Activated CD8-positive, alpha-beta T cell treated with anti-CD3 and anti-CD28 coated beads for 36 hours (primary cell): ENCODE results near the gene UHRF1. TPM values are rescaled to one million over a fixed set of nuclear protein-coding genes. Genes with fewer than 3 reads are reported as not detected.

Source experiments
- ATAC-seq: fragments of 200-7000 bp; cut with Tn5 transposase; one replicate; pipeline ENCODE4 v1.10.0; 2021; ENCODE audit warnings: mild to moderate bottlenecking, moderate library complexity
- CTCF ChIA-PET: fragments of 350-600 bp; sonication (Branson Sonifier 250); formaldehyde crosslinking; loops from one replicate; lab custom pipeline; 2021; ENCODE audit warnings: antibody characterized with exemption; lab: Charles Lee
- POLR2A ChIA-PET: fragments of 350-600 bp; sonication (Branson Sonifier 250); formaldehyde crosslinking; loops from one replicate; lab custom pipeline; 2021; ENCODE audit warnings: antibody characterized with exemption; lab: Charles Lee
- DNase-seq: peaks from one replicate; pipeline ENCODE4 v3.0.0-alpha.2; 2020
- H3K27ac Mint-ChIP-seq: one replicate; pipeline ENCODE4 v1.8.0; 2021; ENCODE audit warnings: mild to moderate bottlenecking, mixed read lengths
- H3K27me3 Mint-ChIP-seq: one replicate; pipeline ENCODE4 v1.8.0; 2021; ENCODE audit warnings: mixed read lengths
- H3K36me3 Mint-ChIP-seq: one replicate; pipeline ENCODE4 v1.8.0; 2021; ENCODE audit warnings: low read depth, mixed read lengths
- H3K4me1 Mint-ChIP-seq: one replicate; pipeline ENCODE4 v1.8.0; 2021; ENCODE audit warnings: low read depth, mixed read lengths
- H3K4me3 Mint-ChIP-seq: one replicate; pipeline ENCODE4 v1.8.0; 2021; ENCODE audit warnings: mild to moderate bottlenecking, moderate library complexity, mixed read lengths
- H3K9me3 Mint-ChIP-seq: one replicate; pipeline ENCODE4 v1.8.0; 2021; ENCODE audit warnings: mixed read lengths
- intact Hi-C: fragments of 100-400 bp; cut with micrococcal nuclease; formaldehyde crosslinking; loops from one replicate; pipeline ENCODE4 v1.10.0; 2022
- total RNA-seq, 2 experiments: library from RNA; stranded (reverse); gene quantifications; one replicate each; pipeline ENCODE4 v1.2.3, GENCODE V29; 2021
- TF ChIP-seq, protein P1 (sequence below): fragments of 200-600 bp; IDR thresholded peaks from one replicate; pipeline ENCODE4 v1.8.0; 2022; ENCODE audit warnings: antibody characterized with exemption, mild to moderate bottlenecking

The UHRF1 gene
- total RNA-seq, 2 experiments from 2014 or later: 173 to 175 TPM

- Mint-ChIP-seq H3K36me3 (no peaks in the 10 kb centered on the region), H3K27ac (peak within 1 kb of the TSS; percentile 59), H3K9me3 (no peaks in the 10 kb centered on the region), H3K27me3 (peaks cover 2% of the 10 kb centered on the region), H3K4me1 (peaks cover 15% of the 10 kb centered on the region), H3K4me3 (peak within 1 kb of the TSS; percentile 75)
- TF ChIP-seq, protein P1, sequence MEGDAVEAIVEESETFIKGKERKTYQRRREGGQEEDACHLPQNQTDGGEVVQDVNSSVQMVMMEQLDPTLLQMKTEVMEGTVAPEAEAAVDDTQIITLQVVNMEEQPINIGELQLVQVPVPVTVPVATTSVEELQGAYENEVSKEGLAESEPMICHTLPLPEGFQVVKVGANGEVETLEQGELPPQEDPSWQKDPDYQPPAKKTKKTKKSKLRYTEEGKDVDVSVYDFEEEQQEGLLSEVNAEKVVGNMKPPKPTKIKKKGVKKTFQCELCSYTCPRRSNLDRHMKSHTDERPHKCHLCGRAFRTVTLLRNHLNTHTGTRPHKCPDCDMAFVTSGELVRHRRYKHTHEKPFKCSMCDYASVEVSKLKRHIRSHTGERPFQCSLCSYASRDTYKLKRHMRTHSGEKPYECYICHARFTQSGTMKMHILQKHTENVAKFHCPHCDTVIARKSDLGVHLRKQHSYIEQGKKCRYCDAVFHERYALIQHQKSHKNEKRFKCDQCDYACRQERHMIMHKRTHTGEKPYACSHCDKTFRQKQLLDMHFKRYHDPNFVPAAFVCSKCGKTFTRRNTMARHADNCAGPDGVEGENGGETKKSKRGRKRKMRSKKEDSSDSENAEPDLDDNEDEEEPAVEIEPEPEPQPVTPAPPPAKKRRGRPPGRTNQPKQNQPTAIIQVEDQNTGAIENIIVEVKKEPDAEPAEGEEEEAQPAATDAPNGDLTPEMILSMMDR: no peak
- intact Hi-C loops: no loop called here
- ATAC-seq (peak; percentile 95), DNase-seq (peak; percentile 97)
- CTCF ChIA-PET: interaction anchor here (1.1 to 8.5 kb wide), 9 partner anchors 17 to 164 kb away, joined by 3 to 110 read pairs (median 5); partner anchors contain the start of gene TICAM1
- POLR2A ChIA-PET: interaction anchor here (0.6 to 8.6 kb wide), 8 partner anchors 12 to 213 kb away, joined by 3 to 82 read pairs (median 3); no protein-coding TSS in a partner anchor
Measured at GRCh38 chr19:4867534-4868285, 41.6 kb upstream of the UHRF1 start, which contains the start of gene PLIN3. Gene PLIN3 (minus strand): TSS chr19:4867667. CDS start chr19:4861394, 6,273 bp downstream.

DNA sequence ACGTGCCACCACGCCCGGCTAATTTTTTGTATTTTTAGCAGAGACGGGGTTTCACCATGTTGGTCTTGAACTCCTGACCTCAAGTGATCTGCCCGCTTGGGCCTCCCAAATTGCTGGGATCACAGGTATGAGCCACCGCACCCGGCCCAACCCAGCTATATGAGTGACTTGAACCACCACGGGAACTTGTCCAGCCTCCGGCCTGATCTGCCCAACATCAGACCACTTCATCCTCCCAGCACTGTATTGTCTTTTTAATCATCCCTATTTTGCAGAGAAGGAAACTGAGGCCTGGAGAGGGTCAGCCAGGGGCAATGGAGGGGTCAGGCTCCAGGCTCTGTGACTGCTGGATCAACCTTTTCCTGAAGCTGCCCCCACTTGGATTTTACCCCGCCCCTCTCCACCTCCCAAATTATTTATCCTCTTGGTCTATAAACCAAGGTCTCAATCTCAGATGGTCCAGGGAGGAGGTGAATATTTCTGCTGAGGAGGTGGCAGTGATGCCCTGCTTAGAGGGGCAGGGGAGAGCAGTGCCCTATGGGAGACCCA lies 40.9 kb upstream of the UHRF1 start:
- Mint-ChIP-seq H3K4me1 (peaks cover 16% of the 10 kb centered on the region), H3K9me3 (no peaks in the 10 kb centered on the region), H3K27me3 (peaks cover 2% of the 10 kb centered on the region), H3K27ac (no peak overlapping the region), H3K4me3 (peak overlapping the region; percentile 75), H3K36me3 (no peaks in the 10 kb centered on the region)
- DNase-seq (no peak), ATAC-seq (no peak)
- intact Hi-C loops: no loop called here
- CTCF ChIA-PET: interaction anchor here (1.4 to 8.5 kb wide), 5 partner anchors 37 to 163 kb away, joined by 4 to 110 read pairs (median 52); partner anchors contain the start of gene TICAM1
- POLR2A ChIA-PET: interaction anchor here (8.6 kb wide), 1 partner anchor 46 kb away, joined by 82 read pairs; no protein-coding TSS in a partner anchor
- TF ChIP-seq, protein P1: no peak

GRCh38 chr19:4870025-4870700 lies 39.1 kb upstream of the UHRF1 start:
- intact Hi-C loops: loop anchor here (5.0 kb wide), 2 partner anchors 42 to 162 kb away; no protein-coding TSS in a partner anchor
- DNase-seq (peak; percentile 61), ATAC-seq (peak; percentile 34)
- H3K4me1 Mint-ChIP-seq: peaks cover 16% of the 10 kb centered on the region
- POLR2A ChIA-PET: interaction anchor here (0.6 to 8.6 kb wide), 3 partner anchors 40 to 275 kb away, joined by 3 to 82 read pairs (median 5); partner anchors contain the start of gene UHRF1
- no peak overlapping the region for H3K27ac Mint-ChIP-seq
- TF ChIP-seq, protein P1: no peak
- CTCF ChIA-PET: interaction anchor here (0.9 to 8.5 kb wide), 7 partner anchors 44 to 162 kb away, joined by 3 to 110 read pairs (median 3); no protein-coding TSS in a partner anchor
- peaks cover 2% of the 10 kb centered on the region for H3K27me3 Mint-ChIP-seq
- no peaks in the 10 kb centered on the region for H3K9me3 Mint-ChIP-seq
- H3K4me3 Mint-ChIP-seq: no peak overlapping the region
- H3K36me3 Mint-ChIP-seq: no peaks in the 10 kb centered on the region

DNA sequence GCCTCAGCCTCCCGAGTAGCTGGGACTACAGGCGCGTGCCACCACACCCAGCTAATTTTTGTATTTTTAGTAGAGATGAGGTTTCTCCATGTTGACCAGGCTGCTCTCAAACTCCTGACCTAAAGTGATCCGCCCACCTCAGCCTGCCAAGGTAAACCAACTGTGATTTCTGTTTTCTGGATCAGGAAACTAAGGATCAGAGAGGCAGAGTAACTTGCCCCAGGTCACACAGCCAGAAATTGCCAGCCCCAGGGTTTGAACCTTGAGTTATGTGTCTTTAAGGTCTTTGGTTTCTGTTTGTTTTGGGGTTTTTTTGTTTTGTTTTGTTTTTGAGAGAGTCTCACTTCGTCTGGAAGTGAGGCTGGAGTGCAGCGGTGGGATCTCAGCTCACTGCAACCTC lies 37.6 kb upstream of the UHRF1 start:
- TF ChIP-seq, protein P1: no peak
- intact Hi-C loops: loop anchor here (5.0 kb wide), 2 partner anchors 41 to 161 kb away; no protein-coding TSS in a partner anchor
- peaks cover 14% of the 10 kb centered on the region for H3K4me1 Mint-ChIP-seq
- ChIA-PET CTCF (interaction anchor here (0.6 to 8.5 kb wide), 10 partner anchors 21 to 160 kb away, joined by 3 to 110 read pairs (median 6); partner anchors contain the start of gene TICAM1), POLR2A (interaction anchor here (1.3 to 8.6 kb wide), 2 partner anchors 38 to 43 kb away, joined by 5 to 82 read pairs; partner anchors contain the start of gene UHRF1)
- H3K4me3 Mint-ChIP-seq: no peak overlapping the region
- H3K27me3 Mint-ChIP-seq: peaks cover 2% of the 10 kb centered on the region
- H3K27ac Mint-ChIP-seq: no peak overlapping the region
- H3K9me3 Mint-ChIP-seq: no peaks in the 10 kb centered on the region
- ATAC-seq: no peak
- no peak for DNase-seq
- H3K36me3 Mint-ChIP-seq: no peaks in the 10 kb centered on the region
